Thoracic aorta (tissue), 2 donors: ENCODE results near the gene KMT2D. TPM values are rescaled to one million over a fixed set of nuclear protein-coding genes. Genes with fewer than 3 reads are reported as not detected.

Experiments used
- ATAC-seq: fragments of 150-250 bp; one replicate; pipeline ENCODE4 v1.8.0; 2017; ENCODE audit warnings: low read depth; ENCODE audit not compliant: insufficient number of reproducible peaks, low FRiP score
- DNase-seq: peaks from one replicate; pipeline ENCODE4 v3.0.0-alpha.2; 2020; ENCODE audit warnings: low spot score
- H3K27ac ChIP-seq, 2 donors: fragments of 200-600 bp; sonication (generic); 1 replicate in 1 of 2; 2 replicates in 1 of 2; pipeline ENCODE4 v1.5.1; 2016; ENCODE audit warnings: mild to moderate bottlenecking in 2 of 2, moderate library complexity in 2 of 2
- H3K27me3 ChIP-seq: fragments of 200-600 bp; sonication (generic); replicated peaks from 2 replicates; pipeline ENCODE4 v1.6.0; 2016; ENCODE audit warnings: mild to moderate bottlenecking; ENCODE audit not compliant: insufficient read depth
- H3K36me3 ChIP-seq: fragments of 200-600 bp; sonication (generic); one replicate; pipeline ENCODE4 v1.5.1; 2016
- H3K4me1 ChIP-seq, 2 donors: fragments of 200-600 bp; sonication (generic); 1 replicate in 1 of 2; 2 replicates in 1 of 2; pipeline versions ENCODE4 v1.5.1 to v1.6.0; 2016; ENCODE audit warnings: low read depth in 2 of 2, mild to moderate bottlenecking in 1 of 2; ENCODE audit not compliant: control insufficient read depth in 1 of 2
- H3K4me3 ChIP-seq: fragments of 200-600 bp; sonication (generic); 2 replicates; pipeline ENCODE4 v1.5.1; 2016; ENCODE audit warnings: mild to moderate bottlenecking
- H3K9me3 ChIP-seq: fragments of 200-600 bp; sonication (generic); 2 replicates; pipeline ENCODE4 v1.5.1; 2016
- total RNA-seq, 2 donors: library from RNA; depleted of rRNA; stranded (reverse); fragments of >200 nt; gene quantifications; one replicate each; pipeline versions ENCODE4 v1.1.0 to v1.2.3, GENCODE V29; 2016
- TF ChIP-seq, protein P1 (sequence below): fragments of 200-600 bp; sonication (generic); IDR thresholded peaks from one replicate; pipeline ENCODE4 v1.5.1; 2019; ENCODE audit warnings: antibody characterized with exemption

Gene KMT2D
- total RNA-seq, 2 donors from 2014 or later = 56.5 to 101 TPM

DNA sequence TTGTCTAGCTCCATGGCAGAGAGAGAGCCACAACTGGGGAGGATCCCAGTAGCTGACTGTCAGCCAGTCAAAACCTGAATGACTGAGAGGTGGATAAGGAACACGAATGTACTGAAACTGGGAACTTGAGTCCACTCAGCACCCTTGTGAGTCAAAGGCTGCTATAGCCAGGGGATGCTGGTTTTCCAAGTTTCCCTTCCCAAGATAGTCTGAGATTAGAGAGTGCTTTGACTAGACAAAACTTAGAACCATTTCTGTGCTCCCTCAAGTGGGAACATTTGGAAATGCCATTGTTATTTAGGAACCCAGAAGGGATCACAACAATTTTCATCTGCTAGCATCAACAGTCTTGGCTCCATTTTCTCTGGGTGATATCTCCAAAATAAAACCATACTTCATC is 46.0 kb downstream of the KMT2D start:
- Histone ChIP-seq H3K4me3 (no peak overlapping the region), H3K9me3 (no peaks in the 10 kb centered on the region), H3K27ac (no peak overlapping the region), H3K27me3 (no peaks in the 10 kb centered on the region), H3K4me1 (peaks cover 10 to 12% of the 10 kb centered on the region in 2 donors), H3K36me3 (peaks cover 20% of the 10 kb centered on the region)
- TF ChIP-seq, protein P1, sequence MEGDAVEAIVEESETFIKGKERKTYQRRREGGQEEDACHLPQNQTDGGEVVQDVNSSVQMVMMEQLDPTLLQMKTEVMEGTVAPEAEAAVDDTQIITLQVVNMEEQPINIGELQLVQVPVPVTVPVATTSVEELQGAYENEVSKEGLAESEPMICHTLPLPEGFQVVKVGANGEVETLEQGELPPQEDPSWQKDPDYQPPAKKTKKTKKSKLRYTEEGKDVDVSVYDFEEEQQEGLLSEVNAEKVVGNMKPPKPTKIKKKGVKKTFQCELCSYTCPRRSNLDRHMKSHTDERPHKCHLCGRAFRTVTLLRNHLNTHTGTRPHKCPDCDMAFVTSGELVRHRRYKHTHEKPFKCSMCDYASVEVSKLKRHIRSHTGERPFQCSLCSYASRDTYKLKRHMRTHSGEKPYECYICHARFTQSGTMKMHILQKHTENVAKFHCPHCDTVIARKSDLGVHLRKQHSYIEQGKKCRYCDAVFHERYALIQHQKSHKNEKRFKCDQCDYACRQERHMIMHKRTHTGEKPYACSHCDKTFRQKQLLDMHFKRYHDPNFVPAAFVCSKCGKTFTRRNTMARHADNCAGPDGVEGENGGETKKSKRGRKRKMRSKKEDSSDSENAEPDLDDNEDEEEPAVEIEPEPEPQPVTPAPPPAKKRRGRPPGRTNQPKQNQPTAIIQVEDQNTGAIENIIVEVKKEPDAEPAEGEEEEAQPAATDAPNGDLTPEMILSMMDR = no peak
- no peak for ATAC-seq
- DNase-seq = no peak

DNA sequence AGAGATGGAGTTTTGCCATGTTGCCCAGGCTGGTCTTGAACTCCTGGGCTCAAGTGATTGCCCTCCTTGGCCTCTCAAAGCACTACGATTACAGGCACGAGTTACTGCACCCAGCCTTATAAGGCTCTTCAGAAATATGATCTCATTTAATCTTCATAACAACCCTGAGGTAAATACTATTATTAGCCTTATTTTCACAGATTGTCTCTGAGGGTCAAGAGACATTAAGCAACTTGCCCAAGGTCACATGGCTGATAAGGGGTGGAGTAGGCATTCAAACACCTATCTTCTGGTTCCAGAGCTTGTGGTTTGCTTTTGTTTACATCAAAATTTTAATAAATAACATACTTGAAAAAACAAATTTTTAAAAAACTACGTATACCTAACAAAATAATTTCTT is 47.2 kb downstream of the KMT2D start:
- TF ChIP-seq, protein P1 = no peak
- DNase-seq (no peak), ATAC-seq (no peak)
- peaks cover 20% of the 10 kb centered on the region for H3K36me3 ChIP-seq
- peaks cover 7 to 12% of the 10 kb centered on the region in 2 donors for H3K4me1 ChIP-seq
- no peak overlapping the region for H3K4me3 ChIP-seq
- H3K27me3 ChIP-seq = no peaks in the 10 kb centered on the region
- H3K27ac ChIP-seq = no peak overlapping the region
- no peaks in the 10 kb centered on the region for H3K9me3 ChIP-seq

DNA sequence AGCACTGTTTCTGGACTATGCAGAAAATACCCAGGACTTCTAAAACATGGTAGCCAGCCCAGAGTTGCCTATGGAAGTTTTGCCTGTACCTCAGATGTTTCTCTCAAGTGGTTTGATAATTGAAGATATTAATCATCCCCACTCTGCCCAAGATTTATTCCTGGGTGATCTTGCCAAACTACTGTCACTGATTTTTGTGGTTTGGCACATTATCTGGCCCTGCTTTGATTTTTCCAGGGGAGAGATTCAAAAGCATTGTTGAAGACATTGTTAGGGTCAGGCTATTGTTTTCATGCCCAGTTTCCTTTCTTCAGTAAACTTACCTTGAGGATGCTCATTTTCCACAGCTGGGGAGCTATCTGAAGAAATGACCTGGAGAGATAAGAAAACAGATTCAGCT is 47.9 kb downstream of the KMT2D start:
- Histone ChIP-seq H3K9me3 (no peaks in the 10 kb centered on the region), H3K36me3 (peaks cover 20% of the 10 kb centered on the region), H3K27me3 (no peaks in the 10 kb centered on the region), H3K4me3 (no peak overlapping the region), H3K4me1 (peaks cover 7% of the 10 kb centered on the region in 2 donors), H3K27ac (no peak overlapping the region)
- DNase-seq (no peak), ATAC-seq (no peak)
- TF ChIP-seq, protein P1 = no peak

Other genes with a start within 250 kb of the KMT2D start
- gene CACNB3, start 242.3 kb downstream of the KMT2D start, total RNA-seq = 10 to 100 TPM; 17.8 to 30.5 TPM
- 10 to 100 TPM; 53.7 to 92.6 TPM for gene DDX23, start 208.6 kb downstream of the KMT2D start, total RNA-seq
- gene RND1, start 194.9 kb downstream of the KMT2D start, total RNA-seq = 1 to 10 TPM; 1.8 to 2.6 TPM
- gene FKBP11, start 135.3 kb downstream of the KMT2D start, total RNA-seq = 10 to 100 TPM; 19.0 to 22.2 TPM
- 10 to 100 TPM; 63.4 to 65.8 TPM for gene ARF3, start 103.3 kb downstream of the KMT2D start, total RNA-seq
- gene WNT10B, start 89.1 kb downstream of the KMT2D start, total RNA-seq = 1 to 10 TPM in 1 of 2 donors, under 1 TPM in 1; 0.54 to 2.3 TPM
- 1 to 10 TPM in 1 of 2 donors, not detected in 1; 1.2 TPM for gene WNT1, start 82.5 kb downstream of the KMT2D start, total RNA-seq
- gene DDN, start 61.4 kb downstream of the KMT2D start, total RNA-seq = under 1 TPM in 1 of 2 donors, not detected in 1; 0.14 TPM
- gene PRKAG1, start 42.0 kb downstream of the KMT2D start, total RNA-seq = 10 to 100 TPM; 53.2 to 68.1 TPM
- 1 to 10 TPM in 1 of 2 donors, not detected in 1; 1.3 TPM for gene RHEBL1, start 9.2 kb upstream of the KMT2D start, total RNA-seq
- gene DHH, start 34.0 kb upstream of the KMT2D start, total RNA-seq = 1 to 10 TPM; 1.2 to 2.4 TPM
- 10 to 100 TPM; 77.7 to 93.4 TPM for gene LMBR1L, start 50.1 kb upstream of the KMT2D start, total RNA-seq
- 100 to 1,000 TPM; 501 to 945 TPM for gene TUBA1B, start 70.6 kb upstream of the KMT2D start, total RNA-seq
- 100 to 1,000 TPM; 107 to 259 TPM for gene TUBA1A, start 128.3 kb upstream of the KMT2D start, total RNA-seq
- 100 to 1,000 TPM; 239 to 277 TPM for gene TUBA1C, start 204.3 kb upstream of the KMT2D start, total RNA-seq
- 1 to 10 TPM in 1 of 2 donors, not detected in 1; 2.5 TPM for gene PRPH, start 234.4 kb upstream of the KMT2D start, total RNA-seq